ENCODE data around the gene KRCC1. TPM values are rescaled to one million over a fixed set of nuclear protein-coding genes. Genes with fewer than 3 reads are reported as not detected.

Gene KRCC1
- polyA plus RNA-seq, 2 of the 4 experiments (the other 2 are of a cell fraction) = 16.2 to 49.0 TPM

- ChIA-PET POLR2A (no interaction called here), CTCF (interaction anchor here (1.7 to 4.0 kb wide), 2 partner anchors 11 to 25 kb away, joined by 3 to 18 read pairs; no protein-coding TSS in a partner anchor)
- no peak for TF ChIP-seq POLR2A (IDR thresholded peaks at IDR 0.05; ENCODE audit: low read length)
- no peak for TF ChIP-seq CHD2 (IDR thresholded peaks at IDR 0.05; ENCODE audit: low read length, partially characterized antibody)
- no peak for TF ChIP-seq TFCP2L1 (CRISPR knock-in tag; IDR thresholded peaks at IDR 0.05)
- TF ChIP-seq MAX (IDR thresholded peaks at IDR 0.05) = no peak
- TF ChIP-seq ZC3H11A (IDR thresholded peaks at IDR 0.05) = no peak
- no peak for TF ChIP-seq EHF (CRISPR knock-in tag; IDR thresholded peaks at IDR 0.05)
- no peak for TF ChIP-seq REST (IDR thresholded peaks at IDR 0.05)
- TF ChIP-seq EP300 (IDR thresholded peaks at IDR 0.05) = no peak
- no peak for TF ChIP-seq POLR2AphosphoS2 (conservative IDR thresholded peaks at IDR 0.05; ENCODE audit: low read length)
- TF ChIP-seq CEBPB (IDR thresholded peaks at IDR 0.05) = no peak
- TF ChIP-seq CBX8 (IDR thresholded peaks at IDR 0.05) = no peak
- no peak for TF ChIP-seq MYC (IDR thresholded peaks at IDR 0.05; ENCODE audit: borderline replicate concordance, low read length)
- no peak for TF ChIP-seq RAD21 (conservative IDR thresholded peaks at IDR 0.05 in 1 of 2, IDR thresholded peaks at IDR 0.05 in 1 of 2)
- no peak for TF ChIP-seq CTCF (IDR thresholded peaks at IDR 0.05)
- TF ChIP-seq HES2 (IDR thresholded peaks at IDR 0.05) = no peak
- TF ChIP-seq E2F6 (IDR thresholded peaks at IDR 0.05; ENCODE audit: borderline replicate concordance, low read depth) = no peak
- Histone ChIP-seq H3K4me1 (no peaks in the 10 kb centered on the region), H3K4me3 (no peak overlapping the region), H3K9me3 (no peaks in the 10 kb centered on the region), H3K4me2 (no peak overlapping the region), H3K27ac (no peak overlapping the region)
- DNase-seq (ENCODE audit: low read depth in 1 of 2, low spot score in 1 of 2) (no peak), FAIRE-seq (no peak), ATAC-seq (peak; percentile 58 to 73; a peak in 3 of 6 replicates)
- 79% methylated on average over 2 of the region's 2 CpGs for WGBS (ENCODE audit: missing lambda C conversion rate)
These were observed 29.5 kb upstream of the KRCC1 start for GRCh38 chr2:88085099-88085498.

- 80% methylated on average over 1 of the region's 1 CpG for WGBS (ENCODE audit: missing lambda C conversion rate)
- POLR2A ChIA-PET = no interaction called here
- Histone ChIP-seq H3K27ac (no peak overlapping the region), H3K9me3 (no peaks in the 10 kb centered on the region), H3K4me1 (no peaks in the 10 kb centered on the region), H3K4me3 (no peak overlapping the region), H3K4me2 (no peak overlapping the region)
- no peak for FAIRE-seq
- TF ChIP-seq HES2 (IDR thresholded peaks at IDR 0.05) (no peak), BHLHE40 (IDR thresholded peaks at IDR 0.05; ENCODE audit: low read depth, low read length) (no peak), KDM1A (IDR thresholded peaks at IDR 0.05; ENCODE audit: low read depth) (no peak), FOSB (CRISPR knock-in tag; IDR thresholded peaks at IDR 0.05) (no peak), RCOR1 (IDR thresholded peaks at IDR 0.05; ENCODE audit: low read depth, low read length) (no peak), CBX8 (IDR thresholded peaks at IDR 0.05) (no peak), JUNB (IDR thresholded peaks at IDR 0.05) (no peak), RFX5 (IDR thresholded peaks at IDR 0.05) (no peak), RARB (CRISPR knock-in tag; IDR thresholded peaks at IDR 0.05) (no peak), NFE2L2 (conservative IDR thresholded peaks at IDR 0.05; ENCODE audit: low read length) (no peak), MAFK (IDR thresholded peaks at IDR 0.05; ENCODE audit: partially characterized antibody) (no peak), ZSCAN20 (CRISPR knock-in tag; IDR thresholded peaks at IDR 0.05) (no peak), HOXB5 (CRISPR knock-in tag; IDR thresholded peaks at IDR 0.05) (no peak), RNF2 (IDR thresholded peaks at IDR 0.05; ENCODE audit: borderline replicate concordance, low read depth) (no peak), HOXA7 (CRISPR knock-in tag; IDR thresholded peaks at IDR 0.05) (no peak), SMC3 (IDR thresholded peaks at IDR 0.05) (no peak), MAX (IDR thresholded peaks at IDR 0.05) (no peak), ZC3H11A (IDR thresholded peaks at IDR 0.05) (no peak), HOXB13 (CRISPR knock-in tag; IDR thresholded peaks at IDR 0.05; ENCODE audit: low read depth) (no peak)
- ATAC-seq = no peak
- DNase-seq (ENCODE audit: low read depth in 1 of 2, low spot score in 1 of 2) = no peak
- CTCF ChIA-PET = interaction anchor here (0.9 to 4.0 kb wide), 3 partner anchors 13 to 78 kb away, joined by 4 to 18 read pairs (median 4); no protein-coding TSS in a partner anchor
These were observed 27.2 kb upstream of the KRCC1 start for GRCh38 chr2:88082781-88083180.

Data from A549 (cell line).